Body of pancreas (tissue), 4 donors: ENCODE data around the gene HS3ST5. TPM values are rescaled to one million over a fixed set of nuclear protein-coding genes. Genes with fewer than 3 reads are reported as not detected.

ENCODE experiments used
- ATAC-seq: fragments of 150-250 bp; one replicate; pipeline ENCODE4 v1.9.1; 2016
- DNase-seq, 4 donors: peaks; one replicate each; pipeline ENCODE4 v3.0.0-alpha.2; 2019
- H3K27ac ChIP-seq, 4 donors: fragments of 200-600 bp; sonication (generic); 1 replicate in 3 of 4; 2 replicates in 1 of 4; pipeline versions ENCODE4 v1.5.1 to v1.6.1; 2016 to 2019; ENCODE audit warnings: mild to moderate bottlenecking in 1 of 4, mixed read lengths in 1 of 4, moderate library complexity in 1 of 4
- H3K27me3 ChIP-seq, 2 donors: fragments of 200-600 bp; sonication (generic); one replicate each; pipeline ENCODE4 v1.6.0; 2016; ENCODE audit warnings: mild to moderate bottlenecking in 1 of 2
- H3K36me3 ChIP-seq, 2 donors: fragments of 200-600 bp; sonication (generic); replicated peaks in 1 of 2; 2 replicates each; pipeline ENCODE4 v1.5.1; 2016; ENCODE audit warnings: low read depth in 2 of 2; ENCODE audit not compliant: insufficient read depth in 1 of 2
- H3K4me1 ChIP-seq: fragments of 200-600 bp; sonication (generic); one replicate; pipeline ENCODE4 v1.6.0; 2016
- H3K4me3 ChIP-seq, 2 donors: fragments of 200-600 bp; sonication (generic); 1 replicate in 1 of 2; 2 replicates in 1 of 2; pipeline ENCODE4 v1.5.1; 2016 to 2019
- H3K9me3 ChIP-seq, 3 donors: fragments of 200-600 bp; sonication (generic); 1 replicate in 2 of 3; 2 replicates in 1 of 3; pipeline ENCODE4 v1.5.1; 2016
- POLR2A ChIP-seq, 3 donors: fragments of 450-650 bp; IDR thresholded peaks; one replicate each; pipeline ENCODE4 v1.6.1; 2016; ENCODE audit warnings: antibody characterized with exemption in 3 of 3, mild to moderate bottlenecking in 2 of 3
- WGBS, 2 donors: methylation state at CpG; one replicate each; pipeline ENCODE4 v1.1.5; 2017; 5-methylcytosine and 5-hydroxymethylcytosine counted together
- intact Hi-C: fragments of 100-400 bp; cut with DNase I; formaldehyde crosslinking; loops from one replicate; pipeline ENCODE4 v1.15.1; 2023
- total RNA-seq, 2 donors: library from RNA; depleted of rRNA; stranded (reverse); fragments of >200 nt; gene quantifications; one replicate each; pipeline ENCODE4 v1.1.0, GENCODE V29; 2016
- TF ChIP-seq, protein P1 (sequence below), 7 experiments: fragments of 450-650 bp in 4 of 7; fragments of 200-600 bp in 3 of 7; sonication (generic) in 3 of 7; IDR thresholded peaks; one replicate each; pipeline ENCODE4 v1.5.1; 2016 to 2019; ENCODE audit warnings: antibody characterized with exemption in 7 of 7

Gene HS3ST5
- total RNA-seq, 2 donors from 2014 or later = 0.26 TPM; not detected in 1

DNA sequence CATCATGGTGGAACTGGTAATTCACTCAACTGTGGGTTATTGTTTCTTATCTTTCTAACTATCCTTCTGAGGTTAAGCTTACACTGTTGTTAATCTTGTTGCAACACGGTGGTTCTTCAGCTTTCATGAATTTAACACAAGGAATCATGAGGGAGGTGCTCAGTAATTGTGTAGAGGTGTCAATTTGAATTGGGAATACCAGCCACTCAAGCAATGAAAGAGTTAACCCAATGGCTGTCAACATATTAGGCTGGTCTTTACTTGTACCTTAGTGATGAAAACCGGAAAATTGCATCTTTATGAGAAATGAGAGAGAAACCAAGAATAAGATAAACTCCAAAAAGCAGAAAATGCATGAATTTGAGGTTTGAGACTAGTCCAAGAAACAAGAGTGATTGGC lies 95.7 kb downstream of the HS3ST5 start:
- no peaks in the 10 kb centered on the region for H3K36me3 ChIP-seq
- ATAC-seq (no peak), DNase-seq (no peak)
- no peaks in the 10 kb centered on the region for H3K9me3 ChIP-seq
- WGBS, 2 donors = 14 to 24% methylated on average over 2 of the region's 2 CpGs
- no peak overlapping the region for H3K27ac ChIP-seq
- H3K27me3 ChIP-seq = no peaks in the 10 kb centered on the region
- H3K4me3 ChIP-seq = no peak overlapping the region
- no peaks in the 10 kb centered on the region for H3K4me1 ChIP-seq
- intact Hi-C loops = no loop called here
- TF ChIP-seq POLR2A (IDR thresholded peaks at IDR 0.05) = no peak
- TF ChIP-seq, protein P1, sequence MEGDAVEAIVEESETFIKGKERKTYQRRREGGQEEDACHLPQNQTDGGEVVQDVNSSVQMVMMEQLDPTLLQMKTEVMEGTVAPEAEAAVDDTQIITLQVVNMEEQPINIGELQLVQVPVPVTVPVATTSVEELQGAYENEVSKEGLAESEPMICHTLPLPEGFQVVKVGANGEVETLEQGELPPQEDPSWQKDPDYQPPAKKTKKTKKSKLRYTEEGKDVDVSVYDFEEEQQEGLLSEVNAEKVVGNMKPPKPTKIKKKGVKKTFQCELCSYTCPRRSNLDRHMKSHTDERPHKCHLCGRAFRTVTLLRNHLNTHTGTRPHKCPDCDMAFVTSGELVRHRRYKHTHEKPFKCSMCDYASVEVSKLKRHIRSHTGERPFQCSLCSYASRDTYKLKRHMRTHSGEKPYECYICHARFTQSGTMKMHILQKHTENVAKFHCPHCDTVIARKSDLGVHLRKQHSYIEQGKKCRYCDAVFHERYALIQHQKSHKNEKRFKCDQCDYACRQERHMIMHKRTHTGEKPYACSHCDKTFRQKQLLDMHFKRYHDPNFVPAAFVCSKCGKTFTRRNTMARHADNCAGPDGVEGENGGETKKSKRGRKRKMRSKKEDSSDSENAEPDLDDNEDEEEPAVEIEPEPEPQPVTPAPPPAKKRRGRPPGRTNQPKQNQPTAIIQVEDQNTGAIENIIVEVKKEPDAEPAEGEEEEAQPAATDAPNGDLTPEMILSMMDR (IDR thresholded peaks at IDR 0.05) = no peak

DNA sequence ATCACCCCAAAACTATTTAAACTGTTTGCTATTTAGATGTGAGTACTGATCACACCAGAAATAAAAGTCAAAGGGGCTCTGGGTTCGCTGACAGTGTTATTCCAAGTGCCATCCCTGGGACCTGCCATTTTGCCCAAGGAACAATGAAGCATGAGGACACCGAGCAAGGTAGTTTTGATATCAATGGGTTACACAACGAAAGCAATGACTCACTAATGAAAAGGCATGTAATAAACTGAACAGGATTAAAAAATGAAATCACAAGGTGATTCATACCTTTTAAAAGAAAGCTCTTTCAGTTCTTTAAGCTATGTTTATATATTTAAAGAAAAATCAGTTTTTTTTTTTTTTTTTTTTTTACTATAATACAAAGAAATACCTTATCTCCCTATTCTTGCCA lies 102.0 kb downstream of the HS3ST5 start:
- H3K36me3 ChIP-seq = no peaks in the 10 kb centered on the region
- intact Hi-C loops = no loop called here

DNA sequence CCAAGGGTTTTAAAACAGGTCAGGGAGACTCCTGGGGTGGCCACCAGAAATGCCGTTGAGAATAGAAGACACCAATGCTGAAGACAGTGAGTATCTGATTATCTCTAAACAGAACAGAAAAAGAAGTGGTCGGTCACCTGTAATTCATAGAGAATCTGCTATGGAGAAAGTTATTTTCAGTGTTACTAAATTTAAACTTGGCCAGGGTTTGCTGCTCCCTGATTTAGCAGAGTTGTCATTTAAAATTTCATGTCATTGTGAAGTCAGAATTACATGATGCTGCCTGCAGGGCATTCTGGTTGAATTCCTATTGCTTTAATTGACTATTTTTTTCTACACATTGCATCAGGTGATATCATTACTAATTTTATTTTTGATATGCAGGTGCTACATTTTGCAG lies 114.1 kb downstream of the HS3ST5 start:
- no peaks in the 10 kb centered on the region for H3K36me3 ChIP-seq
- H3K27me3 ChIP-seq = no peaks in the 10 kb centered on the region
- ATAC-seq (no peak), DNase-seq (no peak)
- H3K4me1 ChIP-seq = no peaks in the 10 kb centered on the region
- WGBS, 2 donors = 78 to 80% methylated on average over 2 of the region's 2 CpGs
- intact Hi-C loops = no loop called here
- H3K4me3 ChIP-seq = no peak overlapping the region
- no peak overlapping the region for H3K27ac ChIP-seq
- H3K9me3 ChIP-seq = no peaks in the 10 kb centered on the region
- TF ChIP-seq, protein P1 (IDR thresholded peaks at IDR 0.05) = no peak
- TF ChIP-seq POLR2A (IDR thresholded peaks at IDR 0.05) = no peak

More for the DNA sequence above, 102.0 kb downstream of the HS3ST5 start:
- DNase-seq (no peak), ATAC-seq (no peak)
- no peak for TF ChIP-seq POLR2A (IDR thresholded peaks at IDR 0.05)
- TF ChIP-seq, protein P1 (IDR thresholded peaks at IDR 0.05) = no peak
- Histone ChIP-seq H3K4me1 (no peaks in the 10 kb centered on the region), H3K4me3 (no peak overlapping the region), H3K27ac (no peak overlapping the region), H3K9me3 (no peaks in the 10 kb centered on the region), H3K27me3 (no peaks in the 10 kb centered on the region)
- 74 to 75% methylated on average over 3 of the region's 3 CpGs for WGBS, 2 donors

DNA sequence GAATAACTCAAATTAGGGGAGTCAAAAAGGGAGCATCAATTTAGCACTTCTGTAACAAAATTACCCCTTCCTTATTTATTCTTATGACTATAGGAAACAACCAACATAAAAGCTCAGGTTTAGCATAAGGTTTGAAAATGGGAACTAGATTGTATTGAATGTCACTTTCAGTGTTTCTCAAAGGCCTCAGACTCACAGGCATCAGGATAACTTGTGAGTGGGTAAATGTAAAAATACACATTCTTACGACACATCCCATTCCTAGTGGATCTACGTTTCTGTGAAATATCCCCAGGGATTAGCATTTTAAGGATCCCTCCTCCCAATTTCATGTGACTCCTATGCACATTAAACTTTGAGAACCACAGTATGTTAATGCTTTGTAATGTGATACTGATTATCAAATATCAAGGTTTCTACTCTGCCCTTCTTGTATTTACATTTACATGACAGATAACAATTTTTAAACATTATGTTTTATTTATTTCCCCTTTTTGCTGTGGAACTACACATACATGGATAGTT lies 114.8 kb downstream of the HS3ST5 start:
- WGBS, 2 donors = 66 to 68% methylated on average over 2 of the region's 2 CpGs
- no peaks in the 10 kb centered on the region for H3K4me1 ChIP-seq
- no peak overlapping the region for H3K27ac ChIP-seq
- ATAC-seq (no peak), DNase-seq (no peak)
- no peak for TF ChIP-seq POLR2A (IDR thresholded peaks at IDR 0.05)
- TF ChIP-seq, protein P1 (IDR thresholded peaks at IDR 0.05) = no peak
- H3K27me3 ChIP-seq = no peaks in the 10 kb centered on the region
- no peaks in the 10 kb centered on the region for H3K36me3 ChIP-seq
- no peak overlapping the region for H3K4me3 ChIP-seq
- intact Hi-C loops = no loop called here
- no peaks in the 10 kb centered on the region for H3K9me3 ChIP-seq

DNA sequence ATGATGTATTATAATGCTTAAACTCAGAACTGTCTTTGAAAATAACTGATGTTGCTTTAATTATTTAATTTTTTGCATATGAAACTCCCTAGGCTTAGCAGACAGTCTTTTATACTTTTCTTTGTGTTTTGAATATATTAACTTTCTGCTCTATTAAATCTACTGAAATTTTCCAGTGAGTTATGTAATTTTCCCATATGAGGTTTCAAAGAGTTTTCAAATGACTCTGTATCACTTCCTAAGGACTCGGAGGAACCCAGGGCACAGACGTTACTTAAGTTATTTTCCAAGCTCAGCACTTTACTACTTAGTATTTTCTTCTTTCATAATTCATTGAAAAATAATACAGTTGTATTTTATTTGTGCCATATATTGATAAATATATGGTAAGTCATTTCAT lies 122.6 kb downstream of the HS3ST5 start:
- Histone ChIP-seq H3K36me3 (no peaks in the 10 kb centered on the region), H3K27me3 (no peaks in the 10 kb centered on the region), H3K4me1 (no peaks in the 10 kb centered on the region), H3K4me3 (no peak overlapping the region), H3K27ac (no peak overlapping the region), H3K9me3 (no peaks in the 10 kb centered on the region)
- 87% methylated on average over 2 of the region's 2 CpGs for WGBS, 2 donors
- intact Hi-C loops = no loop called here
- DNase-seq (no peak), ATAC-seq (no peak)
- TF ChIP-seq, protein P1 (IDR thresholded peaks at IDR 0.05) = no peak
- no peak for TF ChIP-seq POLR2A (IDR thresholded peaks at IDR 0.05)
